Measurements from ENCODE around the gene LAMA5. TPM values are rescaled to one million over a fixed set of nuclear protein-coding genes. Genes with fewer than 3 reads are reported as not detected.

Gene LAMA5
- total and polyA plus RNA-seq, 2 donors (not counting 1 experiment from before 2014, with no cell fraction given) = 52.9 to 83.5 TPM

DNA sequence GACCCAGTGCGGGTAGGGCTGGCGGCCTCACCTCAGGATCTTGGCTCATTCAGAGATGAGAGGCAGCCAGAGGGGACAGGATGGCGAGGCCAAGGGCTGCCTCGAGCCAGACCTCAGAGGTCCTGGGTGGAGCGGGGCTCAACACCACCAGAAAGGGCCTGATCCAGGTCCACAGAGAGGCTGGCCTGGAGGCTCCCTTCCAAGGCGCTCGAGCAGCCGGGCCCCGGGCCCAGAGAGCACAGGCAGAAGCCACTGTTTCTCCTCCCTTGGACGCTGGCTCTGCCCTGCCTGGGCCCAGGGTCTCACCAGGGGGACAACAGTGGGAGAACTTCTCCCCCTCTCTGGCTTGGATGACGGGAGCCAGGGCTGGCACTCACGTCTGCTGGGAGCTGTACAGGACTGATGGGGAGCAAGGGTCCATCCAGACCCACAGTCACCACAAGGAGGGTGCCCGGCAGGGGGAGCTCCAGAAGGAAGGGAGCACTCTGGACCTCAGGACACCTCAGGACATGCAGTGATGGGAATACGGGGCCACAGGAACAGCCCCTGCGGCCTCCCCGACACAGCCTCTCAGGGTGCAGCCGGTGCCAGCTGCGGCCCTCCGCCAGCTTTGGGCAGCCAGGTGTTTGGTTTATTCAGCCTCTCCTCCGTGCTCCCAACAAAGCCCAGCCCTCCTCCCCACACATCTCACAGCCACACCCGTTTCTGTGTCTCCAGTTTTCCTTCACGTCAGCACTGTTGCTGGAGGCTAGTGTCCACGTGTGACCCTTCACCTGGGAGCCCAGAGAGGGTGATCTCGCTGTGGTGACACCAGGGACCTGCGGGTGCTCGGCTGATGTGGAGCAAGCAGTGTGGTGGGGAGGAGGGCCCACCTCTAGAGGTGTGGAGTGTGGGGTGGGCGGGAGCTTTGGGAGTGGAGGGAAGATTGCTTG lies 28.5 kb upstream of the LAMA5 start:
- CTCF ChIA-PET = no interaction called here
- no peak overlapping the region for H3K4me2 ChIP-seq (replicated peaks; ENCODE audit: low read depth, low read length, poor library complexity, severe bottlenecking)
- H3K36me3 ChIP-seq (replicated peaks in 1 of 2; ENCODE audit: control extremely low read depth in 1 of 2, control insufficient read depth in 1 of 2, extremely low read depth in 1 of 2, insufficient read depth in 2 of 2, low read length in 1 of 2) = peaks cover 0 to 11% of the 10 kb centered on the region in 2 experiments
- H2AFZ ChIP-seq (ENCODE audit: insufficient read depth, low read depth, low read length, poor library complexity, severe bottlenecking) = no peak overlapping the region
- H3K27ac ChIP-seq (ENCODE audit: low read length in 2 of 2) = no peak overlapping the region
- H3K79me2 ChIP-seq (ENCODE audit: control insufficient read depth, insufficient read depth, low read length) = no peaks in the 10 kb centered on the region
- Mint-ChIP-seq H3K9me3 (ENCODE audit: insufficient read depth) (no peaks in the 10 kb centered on the region), H3K4me1 (no peaks in the 10 kb centered on the region), H3K27ac (no peak overlapping the region), H3K4me3 (no peak overlapping the region), H3K27me3 (no peaks in the 10 kb centered on the region)
- intact Hi-C loops (cut with micrococcal nuclease) = no loop called here
- no peak overlapping the region for H3K9ac ChIP-seq (ENCODE audit: low read length)
- H3K4me3 ChIP-seq (ENCODE audit: control extremely low read depth in 1 of 5, extremely low read depth in 1 of 5, insufficient read depth in 1 of 5, low read depth in 2 of 5, low read length in 4 of 5) = no peak overlapping the region
- WGBS (ENCODE audit: insufficient coverage) = 93% methylated on average over 23 of the region's 27 CpGs
- no peaks in the 10 kb centered on the region for H3K27me3 ChIP-seq (replicated peaks in 1 of 4; ENCODE audit: control extremely low read depth in 1 of 4, control insufficient read depth in 3 of 4, insufficient read depth in 4 of 4, low read length in 3 of 4)
- no peaks in the 10 kb centered on the region for H3K4me1 ChIP-seq (ENCODE audit: control insufficient read depth in 2 of 2, insufficient read depth in 2 of 2, low read length in 2 of 2)
- no peak for DNase-seq
- POLR2A ChIA-PET = no interaction called here
- TF ChIP-seq, protein P1, sequence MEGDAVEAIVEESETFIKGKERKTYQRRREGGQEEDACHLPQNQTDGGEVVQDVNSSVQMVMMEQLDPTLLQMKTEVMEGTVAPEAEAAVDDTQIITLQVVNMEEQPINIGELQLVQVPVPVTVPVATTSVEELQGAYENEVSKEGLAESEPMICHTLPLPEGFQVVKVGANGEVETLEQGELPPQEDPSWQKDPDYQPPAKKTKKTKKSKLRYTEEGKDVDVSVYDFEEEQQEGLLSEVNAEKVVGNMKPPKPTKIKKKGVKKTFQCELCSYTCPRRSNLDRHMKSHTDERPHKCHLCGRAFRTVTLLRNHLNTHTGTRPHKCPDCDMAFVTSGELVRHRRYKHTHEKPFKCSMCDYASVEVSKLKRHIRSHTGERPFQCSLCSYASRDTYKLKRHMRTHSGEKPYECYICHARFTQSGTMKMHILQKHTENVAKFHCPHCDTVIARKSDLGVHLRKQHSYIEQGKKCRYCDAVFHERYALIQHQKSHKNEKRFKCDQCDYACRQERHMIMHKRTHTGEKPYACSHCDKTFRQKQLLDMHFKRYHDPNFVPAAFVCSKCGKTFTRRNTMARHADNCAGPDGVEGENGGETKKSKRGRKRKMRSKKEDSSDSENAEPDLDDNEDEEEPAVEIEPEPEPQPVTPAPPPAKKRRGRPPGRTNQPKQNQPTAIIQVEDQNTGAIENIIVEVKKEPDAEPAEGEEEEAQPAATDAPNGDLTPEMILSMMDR (IDR thresholded peaks at IDR 0.05) = no peak
- no peak for TF ChIP-seq EZH2 (IDR thresholded peaks at IDR 0.05; ENCODE audit: borderline replicate concordance, insufficient read depth, low read depth, low read length, poor library complexity, severe bottlenecking)
- no peak for ATAC-seq (ENCODE audit: low read depth)
- peaks cover 16% of the 10 kb centered on the region for H4K20me1 ChIP-seq (ENCODE audit: control insufficient read depth, insufficient read depth, low read length, poor library complexity, severe bottlenecking)
- peaks cover 0 to 7% (median 0%) of the 10 kb centered on the region in 3 donors for H3K9me3 ChIP-seq (ENCODE audit: control extremely low read depth in 1 of 3, control insufficient read depth in 2 of 3, insufficient read depth in 1 of 3, low read length in 2 of 3)

Data from B cell (primary cell).